ENCODE measurements around the gene MOB1A.
"Not testable (repeated sequence)": the region's sequence is repeated elsewhere in the genome, so short reads cannot be mapped to it uniquely, and the experiment has no call there.

Gene MOB1A

GRCh38 chr2:74178211-74179062, at the start of gene MOB1A:
TSS of gene MOB1A (minus strand) at chr2:74178879. CDS start at chr2:74178674, 205 bp downstream.
- peak; percentile 97 for DNase-seq

GRCh38 chr2:74227646-74228045, 49.0 kb upstream of the MOB1A start:
- DNase-seq, result peak; percentile 4

- DNase-seq, result peak; percentile 9
Observed at GRCh38 chr2:74226648-74227213, 48.1 kb upstream of the MOB1A start.

- no peak for DNase-seq
Observed at GRCh38 chr2:74225698-74226459, 47.2 kb upstream of the MOB1A start.

GRCh38 chr2:74223941-74224770, 45.5 kb upstream of the MOB1A start:
- no peak for DNase-seq

- no peak for DNase-seq
Observed at GRCh38 chr2:74222300-74222650, 43.6 kb upstream of the MOB1A start.

GRCh38 chr2:74221604-74222299, 43.1 kb upstream of the MOB1A start:
- no peak for DNase-seq

GRCh38 chr2:74221091-74221490, 42.4 kb upstream of the MOB1A start:
- no peak for DNase-seq

- peak; percentile 24 for DNase-seq
Observed at GRCh38 chr2:74219846-74220486, 41.3 kb upstream of the MOB1A start.

- no peak for DNase-seq
Observed at GRCh38 chr2:74216642-74217041, 38.0 kb upstream of the MOB1A start.

- not testable (repeated sequence) for DNase-seq
Observed at GRCh38 chr2:74215771-74216170, 37.1 kb upstream of the MOB1A start.

GRCh38 chr2:74212702-74213410, 34.2 kb upstream of the MOB1A start:
- no peak for DNase-seq

- DNase-seq, result peak; percentile 4
Observed at GRCh38 chr2:74206180-74206688, 27.6 kb upstream of the MOB1A start.

- peak; percentile 64 for DNase-seq
Observed at GRCh38 chr2:74205596-74205995, 26.9 kb upstream of the MOB1A start.

- no peak for DNase-seq
Observed at GRCh38 chr2:74205113-74205512, 26.4 kb upstream of the MOB1A start.

GRCh38 chr2:74204436-74204835, 25.8 kb upstream of the MOB1A start:
- no peak for DNase-seq

- peak; percentile 23 for DNase-seq
Observed at GRCh38 chr2:74201596-74201995, 22.9 kb upstream of the MOB1A start.

- DNase-seq, result no peak
Observed at GRCh38 chr2:74201196-74201595, 22.5 kb upstream of the MOB1A start.

- DNase-seq, result peak; percentile 37
Observed at GRCh38 chr2:74199871-74200305, 21.2 kb upstream of the MOB1A start.

- DNase-seq, result peak; percentile 41
Observed at GRCh38 chr2:74199275-74199701, 20.6 kb upstream of the MOB1A start.

All from NCI-H69 (cell line).